Osteoblast (primary cell): Measurements from ENCODE around the gene OR52I1. TPM values are rescaled to one million over a fixed set of nuclear protein-coding genes. Genes with fewer than 3 reads are reported as not detected.

ENCODE experiments used
- DNase-seq: peaks from one replicate; pipeline ENCODE4 v3.0.0; 2011; ENCODE audit warnings: low spot score, mixed read lengths; ENCODE audit not compliant: insufficient read length; ENCODE audit errors: missing footprints
- H2AFZ ChIP-seq: 2 replicates; pipeline ENCODE4 v1.6.0; 2011; ENCODE audit warnings: mild to moderate bottlenecking, low read length
- H3K27ac ChIP-seq: 2 replicates; pipeline ENCODE4 v1.5.1; 2011; ENCODE audit warnings: mild to moderate bottlenecking, low read depth, low read length, moderate library complexity
- H3K27me3 ChIP-seq: 2 replicates; pipeline ENCODE4 v1.6.0; 2012; ENCODE audit warnings: mild to moderate bottlenecking, control low read depth, inconsistent platforms, low read length, moderate library complexity; ENCODE audit not compliant: insufficient read depth
- H3K36me3 ChIP-seq: 2 replicates; pipeline ENCODE4 v1.5.1; 2011; ENCODE audit warnings: mild to moderate bottlenecking, low read length, control low read depth, moderate library complexity; ENCODE audit not compliant: insufficient read depth
- H3K4me1 ChIP-seq: 2 replicates; pipeline ENCODE4 v1.5.1; 2011; ENCODE audit warnings: mild to moderate bottlenecking, low read length, control low read depth, moderate library complexity; ENCODE audit not compliant: insufficient read depth
- H3K4me2 ChIP-seq: 2 replicates; pipeline ENCODE4 v1.6.0; 2011; ENCODE audit warnings: mild to moderate bottlenecking, low read length; ENCODE audit not compliant: insufficient read depth
- H3K4me3 ChIP-seq: fragments of 200-600 bp; sonication (generic); 3 replicates; pipeline ENCODE4 v1.5.1; 2012; ENCODE audit warnings: mild to moderate bottlenecking, low read length, inconsistent platforms; ENCODE audit not compliant: insufficient read depth
- H3K79me2 ChIP-seq: 2 replicates; pipeline ENCODE4 v1.6.0; 2012; ENCODE audit warnings: mild to moderate bottlenecking, low read length, control low read depth, inconsistent platforms; ENCODE audit not compliant: insufficient read depth
- H3K9me3 ChIP-seq: 2 replicates; pipeline ENCODE4 v1.5.1; 2011; ENCODE audit warnings: low read depth, low read length, control low read depth
- H4K20me1 ChIP-seq: 2 replicates; pipeline ENCODE4 v1.6.0; 2012; ENCODE audit warnings: mild to moderate bottlenecking, low read length, control low read depth; ENCODE audit not compliant: insufficient read depth
- total RNA-seq: library from RNA; depleted of rRNA; stranded (reverse); fragments of >200 nt; gene quantifications from 2 replicates; pipeline ENCODE4 v1.2.3, GENCODE V29; 2012
- TF ChIP-seq, protein P1 (sequence below): IDR thresholded peaks from 2 replicates; pipeline ENCODE4 v1.5.1; 2011; ENCODE audit warnings: mild to moderate bottlenecking, low read depth, low read length, moderate library complexity; ENCODE audit errors: extremely low read depth

OR52I1 gene
- total RNA-seq, 1 donor: not detected

GRCh38 chr11:4639931-4640330 is 46.1 kb downstream of the OR52I1 start:
- H3K79me2 ChIP-seq: no peaks in the 10 kb centered on the region
- no peak overlapping the region for H3K27ac ChIP-seq
- TF ChIP-seq, protein P1, sequence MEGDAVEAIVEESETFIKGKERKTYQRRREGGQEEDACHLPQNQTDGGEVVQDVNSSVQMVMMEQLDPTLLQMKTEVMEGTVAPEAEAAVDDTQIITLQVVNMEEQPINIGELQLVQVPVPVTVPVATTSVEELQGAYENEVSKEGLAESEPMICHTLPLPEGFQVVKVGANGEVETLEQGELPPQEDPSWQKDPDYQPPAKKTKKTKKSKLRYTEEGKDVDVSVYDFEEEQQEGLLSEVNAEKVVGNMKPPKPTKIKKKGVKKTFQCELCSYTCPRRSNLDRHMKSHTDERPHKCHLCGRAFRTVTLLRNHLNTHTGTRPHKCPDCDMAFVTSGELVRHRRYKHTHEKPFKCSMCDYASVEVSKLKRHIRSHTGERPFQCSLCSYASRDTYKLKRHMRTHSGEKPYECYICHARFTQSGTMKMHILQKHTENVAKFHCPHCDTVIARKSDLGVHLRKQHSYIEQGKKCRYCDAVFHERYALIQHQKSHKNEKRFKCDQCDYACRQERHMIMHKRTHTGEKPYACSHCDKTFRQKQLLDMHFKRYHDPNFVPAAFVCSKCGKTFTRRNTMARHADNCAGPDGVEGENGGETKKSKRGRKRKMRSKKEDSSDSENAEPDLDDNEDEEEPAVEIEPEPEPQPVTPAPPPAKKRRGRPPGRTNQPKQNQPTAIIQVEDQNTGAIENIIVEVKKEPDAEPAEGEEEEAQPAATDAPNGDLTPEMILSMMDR: no peak
- no peaks in the 10 kb centered on the region for H3K4me1 ChIP-seq
- H3K27me3 ChIP-seq: peaks cover 5% of the 10 kb centered on the region
- H3K4me3 ChIP-seq: no peak overlapping the region
- H3K9me3 ChIP-seq: no peaks in the 10 kb centered on the region
- no peaks in the 10 kb centered on the region for H3K36me3 ChIP-seq
- no peak overlapping the region for H3K4me2 ChIP-seq
- no peak overlapping the region for H2AFZ ChIP-seq
- H4K20me1 ChIP-seq: no peaks in the 10 kb centered on the region
- DNase-seq: no peak

DNA sequence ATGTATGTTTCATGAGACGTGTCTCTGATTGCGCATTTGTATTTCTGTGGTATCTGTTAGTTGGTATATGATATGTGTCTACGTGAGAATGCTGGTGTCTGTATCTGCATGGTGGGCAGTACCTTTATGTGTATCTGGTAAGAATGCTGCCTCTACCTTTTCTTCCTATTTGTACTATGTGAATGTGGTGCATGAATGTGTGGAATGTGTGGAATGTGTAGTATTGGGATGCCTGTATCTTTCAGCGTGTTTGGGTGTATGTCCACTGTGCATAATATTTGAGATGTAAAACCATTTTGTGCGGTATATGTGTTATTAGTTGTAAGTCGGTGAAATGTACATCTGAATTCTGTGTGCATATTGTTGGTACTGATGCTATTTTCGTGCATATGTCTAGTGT is 47.7 kb downstream of the OR52I1 start:
- H3K4me1 ChIP-seq: no peaks in the 10 kb centered on the region
- peaks cover 5% of the 10 kb centered on the region for H3K27me3 ChIP-seq
- TF ChIP-seq, protein P1: no peak
- DNase-seq: no peak
- no peak overlapping the region for H3K4me2 ChIP-seq
- H2AFZ ChIP-seq: no peak overlapping the region
- no peaks in the 10 kb centered on the region for H3K9me3 ChIP-seq
- H3K36me3 ChIP-seq: no peaks in the 10 kb centered on the region
- H3K79me2 ChIP-seq: no peaks in the 10 kb centered on the region
- H4K20me1 ChIP-seq: no peaks in the 10 kb centered on the region
- H3K27ac ChIP-seq: no peak overlapping the region
- H3K4me3 ChIP-seq: no peak overlapping the region

GRCh38 chr11:4642043-4642442 is 48.2 kb downstream of the OR52I1 start:
- no peaks in the 10 kb centered on the region for H3K4me1 ChIP-seq
- no peak overlapping the region for H3K27ac ChIP-seq
- no peaks in the 10 kb centered on the region for H3K79me2 ChIP-seq
- no peak overlapping the region for H3K4me2 ChIP-seq
- H4K20me1 ChIP-seq: no peaks in the 10 kb centered on the region
- no peaks in the 10 kb centered on the region for H3K9me3 ChIP-seq
- TF ChIP-seq, protein P1: no peak
- peaks cover 5% of the 10 kb centered on the region for H3K27me3 ChIP-seq
- no peak for DNase-seq
- H3K36me3 ChIP-seq: no peaks in the 10 kb centered on the region
- H3K4me3 ChIP-seq: no peak overlapping the region
- no peak overlapping the region for H2AFZ ChIP-seq

DNA sequence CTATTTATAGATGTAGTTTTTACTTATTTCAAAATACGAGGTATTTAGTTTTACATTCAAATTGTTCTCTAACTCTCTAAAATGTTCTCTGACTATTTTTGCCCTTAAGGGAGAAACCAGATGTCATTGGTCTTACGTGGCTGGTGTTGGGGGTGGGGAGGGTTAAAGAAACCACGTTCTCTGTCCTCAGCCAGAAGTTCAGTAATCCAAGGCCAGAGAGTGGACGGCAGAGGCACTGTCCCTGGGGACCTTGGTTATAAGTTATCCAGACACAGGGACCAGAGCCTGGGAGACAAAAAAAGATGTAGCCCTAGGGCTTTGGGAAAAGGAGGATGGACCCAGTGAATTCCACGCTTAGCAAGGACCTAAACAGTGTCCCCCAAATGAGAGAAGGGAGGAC is 49.2 kb downstream of the OR52I1 start:
- TF ChIP-seq, protein P1: no peak

More for the DNA sequence above, 49.2 kb downstream of the OR52I1 start:
- Histone ChIP-seq H3K36me3 (no peaks in the 10 kb centered on the region), H2AFZ (no peak overlapping the region), H3K27me3 (no peaks in the 10 kb centered on the region), H4K20me1 (no peaks in the 10 kb centered on the region), H3K4me3 (no peak overlapping the region), H3K4me1 (no peaks in the 10 kb centered on the region), H3K4me2 (no peak overlapping the region), H3K9me3 (no peaks in the 10 kb centered on the region), H3K79me2 (no peaks in the 10 kb centered on the region), H3K27ac (no peak overlapping the region)
- DNase-seq: no peak
